CD4-positive, alpha-beta T cell treated with Interleukin-2 at 100 ng/mL for 4 hours (primary cell): ENCODE measurements around the gene C1QC.

Source experiments
- DNase-seq: peaks from one replicate; pipeline ENCODE4 v3.0.0-alpha.2; 2020; ENCODE audit warnings: low spot score

The C1QC gene

DNA sequence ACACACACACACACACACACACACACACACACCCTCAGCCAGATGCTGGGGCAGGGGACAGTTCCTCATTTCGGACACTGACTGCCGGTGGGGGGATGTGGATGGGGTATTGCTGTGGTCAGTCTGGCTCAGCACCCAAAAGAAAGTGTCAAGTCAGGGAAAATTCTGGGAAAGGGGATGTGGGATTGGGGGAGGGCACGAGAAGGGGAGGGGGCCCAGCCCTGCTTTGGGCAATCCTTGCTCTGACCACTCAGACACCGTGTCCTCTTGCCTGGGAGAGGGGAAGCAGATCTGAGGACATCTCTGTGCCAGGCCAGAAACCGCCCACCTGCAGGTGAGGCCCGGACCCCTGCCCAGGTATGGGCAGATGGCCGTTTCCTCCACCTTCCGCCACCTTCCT, at the start of gene C1QC:
C1QC (plus strand) TSS at position 253 of the 400 bp plus-strand sequence. CDS start 391 bp downstream, outside the sequence.
- DNase-seq, result no peak

DNA sequence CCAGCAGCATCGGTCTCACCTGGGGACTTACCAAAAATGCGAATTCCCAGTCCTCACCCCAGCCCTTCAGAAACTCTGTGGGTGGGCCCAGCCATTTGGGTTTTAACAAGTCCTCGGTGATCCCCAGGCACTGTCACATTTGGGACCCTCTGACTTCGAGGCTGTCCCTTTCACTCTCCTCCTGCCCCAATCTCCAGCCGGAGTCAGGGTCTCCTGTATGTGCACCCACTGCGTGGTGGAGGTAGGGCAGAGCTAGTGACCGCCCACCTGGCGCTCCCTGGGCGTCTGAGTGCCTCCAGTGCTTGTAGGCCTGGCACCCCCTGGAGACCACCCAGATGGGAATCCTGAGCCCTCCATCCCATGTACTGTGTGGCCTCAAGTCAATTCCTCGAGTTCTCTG, 49.0 kb upstream of the C1QC start:
- DNase-seq, result no peak

DNA sequence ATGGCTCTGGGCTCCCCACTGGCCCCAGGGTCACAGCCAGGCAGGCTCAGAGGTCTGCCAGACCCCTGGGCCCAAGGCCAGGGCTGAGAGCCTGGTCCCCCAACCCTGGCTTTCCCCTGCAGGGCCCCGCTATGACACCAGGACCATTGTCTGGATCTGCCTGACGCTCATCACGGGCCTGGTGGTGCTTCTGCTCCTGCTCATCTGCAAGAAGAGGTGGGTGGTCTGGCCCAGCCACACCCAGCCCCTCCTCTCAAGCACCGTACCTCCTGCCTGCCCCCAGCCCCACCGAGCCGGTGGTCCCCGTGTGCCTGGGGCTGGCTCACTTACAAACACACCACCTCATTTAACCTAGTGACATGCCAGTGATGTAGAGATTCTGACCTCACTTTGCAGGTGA, 48.3 kb upstream of the C1QC start:
- DNase-seq, result no peak

DNA sequence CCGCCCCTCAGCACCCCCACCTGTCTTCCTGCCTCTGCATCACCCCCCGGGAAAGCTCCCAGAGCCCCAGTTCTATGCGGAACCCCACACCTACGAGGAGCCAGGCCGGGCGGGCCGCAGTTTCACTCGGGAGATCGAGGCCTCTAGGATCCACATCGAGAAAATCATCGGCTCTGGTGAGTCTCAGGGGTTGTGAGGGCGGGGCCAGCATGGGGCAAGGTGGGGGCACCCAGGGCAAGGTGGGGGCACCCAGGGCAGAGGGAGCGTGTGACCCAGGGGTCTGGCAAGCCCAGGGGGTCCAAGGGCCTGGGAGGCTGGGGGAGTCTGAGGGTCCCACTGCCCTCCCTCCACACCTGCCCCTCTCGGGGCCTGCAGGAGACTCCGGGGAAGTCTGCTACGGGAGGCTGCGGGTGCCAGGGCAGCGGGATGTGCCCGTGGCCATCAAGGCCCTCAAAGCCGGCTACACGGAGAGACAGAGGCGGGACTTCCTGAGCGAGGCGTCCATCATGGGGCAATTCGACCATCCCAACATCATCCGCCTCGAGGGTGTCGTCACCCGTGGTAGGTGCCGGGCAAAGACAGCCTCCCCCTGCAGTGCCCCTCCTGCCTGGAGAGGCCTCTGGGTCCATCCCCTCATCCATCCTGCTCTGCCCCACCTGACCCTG, 46.0 kb upstream of the C1QC start:
- no peak for DNase-seq

DNA sequence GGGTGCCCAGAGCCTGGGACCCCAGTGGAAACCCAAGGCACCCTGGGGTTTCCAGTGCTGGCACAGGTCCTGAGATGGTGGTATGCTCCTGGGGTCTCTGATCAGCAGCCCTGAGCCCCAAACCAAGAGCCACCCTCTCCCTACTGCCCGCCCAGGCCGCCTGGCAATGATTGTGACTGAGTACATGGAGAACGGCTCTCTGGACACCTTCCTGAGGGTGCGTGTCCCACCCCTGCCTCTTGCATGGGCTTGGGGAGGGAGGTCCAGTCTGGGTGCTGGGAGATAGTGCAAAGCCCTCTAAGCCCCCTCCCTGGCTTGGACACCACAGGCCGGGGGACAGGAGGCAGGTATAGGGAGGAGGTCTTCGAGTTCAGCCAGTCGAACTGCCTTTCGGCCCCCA, 45.4 kb upstream of the C1QC start:
- no peak for DNase-seq

DNA sequence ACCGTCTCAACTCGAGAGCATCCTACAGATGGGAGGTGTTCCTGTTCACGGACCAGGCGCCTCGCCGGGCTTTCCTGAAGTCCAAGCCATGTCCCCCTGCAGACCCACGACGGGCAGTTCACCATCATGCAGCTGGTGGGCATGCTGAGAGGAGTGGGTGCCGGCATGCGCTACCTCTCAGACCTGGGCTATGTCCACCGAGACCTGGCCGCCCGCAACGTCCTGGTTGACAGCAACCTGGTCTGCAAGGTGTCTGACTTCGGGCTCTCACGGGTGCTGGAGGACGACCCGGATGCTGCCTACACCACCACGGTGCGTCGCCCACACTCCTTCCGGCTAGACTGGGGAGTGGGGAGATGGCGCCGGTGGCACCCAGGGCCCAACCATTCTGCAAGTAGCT, 44.7 kb upstream of the C1QC start:
- DNase-seq, result no peak

DNA sequence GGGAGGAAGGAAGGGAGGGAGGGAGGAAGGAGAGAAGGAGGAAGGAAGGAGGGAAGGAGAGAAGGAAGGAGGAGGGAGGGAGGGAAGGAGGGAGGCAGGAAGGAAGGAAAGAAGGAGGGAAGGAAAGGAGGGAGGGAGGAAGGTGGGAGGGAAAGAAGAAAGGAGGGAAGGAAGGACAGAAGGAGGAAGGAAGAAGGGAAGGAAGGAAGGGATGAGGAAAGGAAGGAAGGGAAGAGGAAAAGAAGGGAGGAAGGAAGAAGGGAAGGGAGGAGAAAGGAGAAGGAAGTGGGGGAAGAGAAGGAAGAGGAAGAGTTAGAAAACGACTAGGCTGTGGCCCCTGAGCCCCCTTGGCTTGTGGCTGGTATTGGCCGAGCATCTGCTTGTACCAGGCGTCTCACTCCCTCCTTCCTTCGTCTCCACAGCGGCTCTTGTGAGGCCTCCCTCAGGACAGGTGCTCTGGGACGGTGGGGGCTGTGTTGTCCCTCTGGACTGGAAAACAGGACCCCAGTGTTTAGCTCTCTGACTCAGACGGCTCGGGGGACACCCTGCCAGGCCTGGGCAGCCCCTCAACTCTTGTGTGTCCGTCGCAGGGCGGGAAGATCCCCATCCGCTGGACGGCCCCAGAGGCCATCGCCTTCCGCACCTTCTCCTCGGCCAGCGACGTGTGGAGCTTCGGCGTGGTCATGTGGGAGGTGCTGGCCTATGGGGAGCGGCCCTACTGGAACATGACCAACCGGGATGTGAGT, 43.2 kb upstream of the C1QC start:
- DNase-seq, result no peak

DNA sequence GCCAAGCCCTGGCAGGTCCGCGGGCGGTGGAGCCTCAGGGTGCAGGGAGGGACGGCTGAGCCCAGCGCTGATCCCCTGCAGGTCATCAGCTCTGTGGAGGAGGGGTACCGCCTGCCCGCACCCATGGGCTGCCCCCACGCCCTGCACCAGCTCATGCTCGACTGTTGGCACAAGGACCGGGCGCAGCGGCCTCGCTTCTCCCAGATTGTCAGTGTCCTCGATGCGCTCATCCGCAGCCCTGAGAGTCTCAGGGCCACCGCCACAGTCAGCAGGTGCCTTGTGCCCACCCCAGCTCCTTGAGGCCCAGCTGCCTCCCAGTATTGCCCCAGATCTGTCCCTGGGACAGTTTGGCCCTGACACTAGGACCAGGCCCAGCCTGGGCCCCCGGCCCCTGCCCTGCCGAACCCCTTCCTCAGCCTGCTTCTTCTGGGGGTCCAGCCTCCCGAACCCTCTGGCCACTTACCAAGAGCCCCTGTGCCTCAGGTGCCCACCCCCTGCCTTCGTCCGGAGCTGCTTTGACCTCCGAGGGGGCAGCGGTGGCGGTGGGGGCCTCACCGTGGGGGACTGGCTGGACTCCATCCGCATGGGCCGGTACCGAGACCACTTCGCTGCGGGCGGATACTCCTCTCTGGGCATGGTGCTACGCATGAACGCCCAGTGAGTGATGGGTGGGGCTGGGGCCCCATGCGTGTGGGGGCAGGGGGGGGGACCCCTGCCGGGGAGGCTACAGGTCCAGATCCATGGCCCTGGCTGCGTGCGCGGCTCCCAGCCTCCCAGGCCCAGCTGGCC, 42.4 kb upstream of the C1QC start:
- DNase-seq, result no peak

DNA sequence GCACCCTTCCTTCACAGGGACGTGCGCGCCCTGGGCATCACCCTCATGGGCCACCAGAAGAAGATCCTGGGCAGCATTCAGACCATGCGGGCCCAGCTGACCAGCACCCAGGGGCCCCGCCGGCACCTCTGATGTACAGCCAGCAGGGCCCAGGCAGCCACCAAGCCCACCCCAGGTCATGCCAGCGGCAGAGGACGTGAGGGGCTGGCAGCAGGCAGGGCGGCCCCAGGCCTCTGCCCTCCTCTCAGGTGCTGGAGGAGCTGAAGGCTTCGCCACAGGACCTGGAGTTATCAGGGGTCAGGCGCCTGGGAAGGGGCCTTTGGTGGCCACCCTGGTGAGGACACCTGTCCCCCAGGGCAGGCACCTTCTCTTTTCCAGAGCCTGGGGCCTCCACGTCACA, 41.8 kb upstream of the C1QC start:
- DNase-seq, result no peak

DNA sequence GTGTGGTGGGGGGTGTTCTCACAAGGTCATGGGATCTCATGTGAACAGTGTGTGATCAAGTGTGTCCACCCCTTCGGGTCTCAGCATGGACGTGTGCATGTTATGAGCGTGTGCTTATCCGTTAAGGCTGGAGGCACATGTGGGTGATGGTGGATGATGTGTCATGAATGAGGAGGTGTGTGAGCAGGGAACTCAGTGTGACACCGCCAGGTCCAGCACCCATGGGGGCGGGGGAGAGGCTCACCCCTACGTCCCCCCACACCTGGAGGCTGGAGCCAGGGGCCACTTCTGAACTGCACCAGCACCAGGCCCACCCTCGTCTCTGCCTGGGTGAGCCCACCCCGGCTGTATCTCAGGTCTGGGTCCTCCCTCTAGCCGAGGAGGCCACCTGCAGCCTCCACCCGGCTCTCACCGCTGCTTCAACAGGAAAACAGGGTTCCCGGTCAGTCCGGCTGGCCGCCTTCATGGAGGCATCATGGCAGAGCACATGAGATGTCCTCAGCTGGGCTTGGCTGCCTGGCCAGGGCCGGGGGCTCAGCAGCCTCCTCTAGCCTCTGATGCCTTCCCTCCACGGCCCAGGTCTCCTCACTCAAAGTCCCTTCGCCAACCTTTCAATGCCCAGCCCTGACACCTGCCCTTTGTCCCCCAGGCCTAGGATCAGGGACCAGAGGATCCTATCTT, 41.2 kb upstream of the C1QC start:
- no peak for DNase-seq

DNA sequence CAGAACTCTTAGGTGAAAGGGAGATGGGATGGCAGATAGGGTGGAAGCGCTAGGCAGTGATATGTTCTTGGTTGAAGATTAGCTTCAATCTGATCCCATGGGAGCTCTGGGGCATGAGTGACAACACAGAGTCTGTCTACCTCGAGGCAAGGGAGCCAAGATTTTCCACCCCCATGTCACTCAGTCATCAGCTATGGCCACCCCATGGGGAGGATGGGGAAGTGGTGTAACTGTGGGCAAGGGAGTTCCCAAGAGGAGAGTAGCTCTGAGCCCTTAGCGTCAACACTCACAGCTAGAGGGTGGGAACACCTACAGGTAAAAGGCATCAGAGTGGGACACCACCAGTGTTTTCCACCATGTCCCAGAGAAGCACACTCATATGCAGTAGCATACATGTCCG, 37.3 kb upstream of the C1QC start:
- no peak for DNase-seq

DNA sequence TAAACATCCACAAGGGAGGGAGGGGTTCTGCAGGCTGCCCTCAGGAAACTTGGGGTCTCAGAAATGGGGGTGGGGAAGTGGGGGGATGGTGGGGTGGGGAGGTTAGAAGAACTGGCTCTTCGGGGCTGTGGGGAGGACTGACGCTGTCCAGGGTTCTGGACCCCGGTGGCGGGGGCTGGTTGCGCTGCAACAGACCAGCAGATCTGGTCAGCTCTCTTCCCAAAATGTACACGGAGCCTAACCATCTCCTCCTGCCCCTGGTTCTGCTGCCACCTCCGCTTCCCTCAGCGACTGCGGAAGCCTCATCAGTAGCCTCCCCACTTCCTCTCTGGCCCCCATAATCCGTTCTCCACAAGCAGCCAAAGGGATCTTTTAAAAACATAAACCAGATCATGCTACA, 36.3 kb upstream of the C1QC start:
- DNase-seq, result no peak

DNA sequence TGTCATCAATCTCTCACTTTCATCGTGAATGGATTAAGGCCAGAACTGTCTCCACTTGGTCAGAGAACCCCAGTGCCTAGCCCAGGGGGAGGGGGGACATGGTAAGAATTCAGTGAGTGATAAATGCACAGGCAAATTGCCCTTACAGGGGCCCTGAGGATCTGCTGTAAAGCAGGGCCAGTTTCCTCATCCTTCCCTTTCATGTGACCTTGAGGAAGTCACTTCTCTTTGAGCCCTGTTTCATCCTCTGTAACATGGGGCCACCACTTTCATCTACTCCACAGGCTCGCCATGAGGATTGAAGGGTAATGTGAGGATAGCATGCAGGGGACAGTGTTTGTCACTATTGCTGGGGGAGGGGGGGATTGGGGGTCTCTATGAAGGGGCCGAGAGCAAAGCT, 35.1 kb upstream of the C1QC start:
- DNase-seq, result no peak

DNA sequence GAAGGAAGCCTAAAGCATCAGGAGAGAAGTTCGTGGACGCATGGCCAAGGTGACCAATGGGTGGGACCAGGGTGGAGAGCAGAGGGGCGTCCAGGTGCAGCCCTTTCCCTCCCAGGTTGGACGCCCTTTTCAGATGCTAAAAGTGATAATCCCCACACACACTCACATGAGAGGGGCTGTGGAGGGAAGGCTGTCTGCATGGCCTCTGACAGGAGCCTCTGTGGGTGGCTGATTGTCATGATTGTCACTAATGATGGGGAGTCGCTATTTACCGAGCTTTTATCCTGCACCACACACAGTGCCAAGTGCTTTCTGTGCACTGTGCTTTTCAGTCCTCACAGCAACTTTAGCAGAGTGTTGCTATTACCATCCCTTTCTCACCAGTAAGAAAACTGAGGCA, 34.1 kb upstream of the C1QC start:
- DNase-seq, result no peak

DNA sequence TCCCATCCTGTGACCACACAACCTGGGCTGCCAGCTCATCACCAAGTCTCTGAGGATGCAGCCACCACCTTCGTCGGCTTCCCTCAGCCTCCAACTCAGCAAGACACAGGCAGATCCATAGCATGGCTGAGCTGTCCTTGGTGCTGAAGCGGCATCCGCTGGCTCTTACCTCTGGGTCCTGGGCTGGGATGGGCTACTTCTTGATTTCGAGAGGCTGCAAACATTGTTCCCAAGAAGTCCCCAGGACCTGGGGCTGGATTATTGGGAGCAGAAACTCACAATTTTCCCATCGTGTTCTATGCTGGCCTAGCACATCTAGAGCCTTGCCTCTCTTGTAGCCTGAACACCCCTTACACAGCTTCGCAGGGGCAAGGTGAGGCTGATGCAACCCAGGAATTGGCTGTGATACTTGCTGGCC, 31.9 kb upstream of the C1QC start:
- no peak for DNase-seq

DNA sequence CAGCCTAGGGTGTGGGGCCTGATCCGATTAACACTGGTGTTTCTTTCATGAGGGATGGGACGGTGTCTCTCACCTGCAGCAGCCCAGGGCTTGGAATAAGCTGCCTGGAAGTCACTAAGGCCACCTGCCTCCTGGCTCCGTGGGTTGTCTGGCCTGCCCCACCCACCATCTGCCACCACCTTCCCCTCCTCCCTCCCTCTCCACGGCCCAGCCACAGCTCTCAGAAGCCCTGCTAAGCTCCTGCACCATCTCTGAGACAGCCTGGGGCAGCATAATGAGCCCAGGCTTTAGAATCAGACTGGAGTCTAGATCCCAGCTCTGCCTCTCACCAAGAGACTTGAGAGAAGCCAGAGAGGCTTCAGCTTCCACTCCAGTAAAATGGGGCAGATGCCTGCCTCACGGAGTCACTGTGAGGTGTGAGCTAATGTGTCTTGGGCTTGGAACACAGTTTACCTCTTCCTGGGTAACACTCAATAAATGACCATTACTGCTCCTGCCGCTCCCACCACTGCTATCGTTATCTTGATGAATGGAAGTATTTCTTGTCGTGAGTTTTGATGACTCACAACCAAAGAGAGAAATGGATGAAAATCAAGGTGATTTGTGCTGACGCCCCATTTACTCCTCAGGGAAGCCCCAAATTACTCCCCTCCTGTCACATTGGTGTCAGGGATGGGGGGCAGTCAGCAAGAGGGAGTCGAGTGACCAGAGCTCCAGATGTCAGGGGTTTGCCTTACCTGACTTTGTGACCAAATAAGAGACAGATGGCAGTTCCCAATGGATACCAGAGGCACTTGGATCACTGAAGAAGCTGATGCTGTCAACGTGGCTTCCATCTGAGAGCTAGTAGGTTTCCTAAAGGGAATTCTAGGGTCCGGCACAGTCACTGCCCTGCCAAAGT, 30.5 kb upstream of the C1QC start:
- DNase-seq, result no peak

DNA sequence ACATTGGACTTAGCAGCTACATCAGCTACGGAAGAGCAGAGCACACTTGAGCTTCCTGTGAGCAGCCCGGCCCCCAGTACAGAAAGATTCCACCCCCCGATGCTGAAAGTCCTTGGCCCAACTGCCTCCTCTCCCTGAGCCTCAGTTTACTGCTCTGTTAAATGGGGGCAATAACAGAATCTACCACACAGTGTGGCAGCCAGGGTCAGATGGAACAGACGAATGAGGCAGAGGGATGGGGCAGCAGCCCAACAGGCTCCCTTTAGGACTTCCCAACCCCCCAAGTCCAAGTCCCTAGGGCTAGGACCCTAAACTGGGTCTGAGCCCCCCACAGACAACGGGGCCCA, 29.9 kb upstream of the C1QC start:
- no peak for DNase-seq

DNA sequence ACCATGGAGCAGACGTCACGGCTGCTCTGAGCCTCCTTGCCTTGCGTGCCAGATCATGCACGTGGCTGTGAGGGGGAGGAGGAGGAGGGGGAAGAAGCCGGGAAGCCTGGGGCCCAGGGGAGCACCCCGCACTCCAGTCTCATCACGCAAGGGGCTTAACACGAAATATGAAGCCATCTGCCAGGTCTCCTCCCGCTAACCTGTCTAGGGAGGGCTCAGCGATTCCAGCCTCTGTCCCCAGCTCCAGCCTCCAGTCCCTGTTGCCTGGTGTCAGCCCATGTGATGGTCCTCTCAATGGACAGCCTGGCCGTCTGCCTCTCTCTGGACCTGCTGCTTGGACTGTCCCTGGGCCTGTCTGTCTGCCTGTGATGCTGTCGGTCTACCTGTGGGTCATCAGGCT, 29.5 kb upstream of the C1QC start:
- DNase-seq, result no peak

DNA sequence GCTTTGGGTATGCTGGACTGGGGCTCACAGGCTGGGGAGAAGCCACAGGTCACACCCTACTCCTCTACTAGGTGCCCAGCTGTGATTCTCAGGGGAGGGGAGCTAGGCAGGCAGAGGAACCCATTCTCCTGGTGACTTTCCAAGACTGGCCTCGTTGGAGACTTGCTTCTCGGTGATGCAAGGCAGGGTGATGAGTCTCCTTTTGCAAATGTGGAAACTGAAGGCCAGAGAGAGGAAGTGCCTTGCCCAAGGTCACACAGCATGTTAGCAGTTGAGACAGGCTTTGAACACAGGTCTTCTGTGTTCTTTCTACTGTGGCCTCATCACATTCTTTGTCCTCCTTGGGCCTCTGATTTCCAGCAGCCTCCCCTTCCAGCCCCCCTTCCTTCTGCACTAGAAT, 27.5 kb upstream of the C1QC start:
- no peak for DNase-seq

DNA sequence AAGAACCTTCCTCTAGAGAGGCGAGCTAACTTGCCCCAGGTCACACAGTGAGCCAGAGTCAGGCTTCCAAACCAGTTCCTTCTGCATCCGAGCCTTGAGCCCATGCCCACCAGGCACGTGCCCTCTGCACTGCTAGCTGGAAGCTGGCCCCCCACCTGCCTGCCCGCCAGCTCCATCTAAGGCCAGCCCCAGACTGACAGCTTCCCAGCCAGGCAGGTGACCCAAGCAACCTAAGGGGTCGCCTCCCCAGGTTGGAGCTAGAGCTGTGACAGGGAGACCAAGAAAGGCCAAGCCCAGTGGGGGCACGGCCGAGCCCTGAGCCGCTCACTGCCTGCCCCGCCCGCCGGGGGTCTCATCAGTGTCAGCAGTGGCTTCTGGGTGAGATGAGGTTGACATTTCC, 26.9 kb upstream of the C1QC start:
- no peak for DNase-seq

DNA sequence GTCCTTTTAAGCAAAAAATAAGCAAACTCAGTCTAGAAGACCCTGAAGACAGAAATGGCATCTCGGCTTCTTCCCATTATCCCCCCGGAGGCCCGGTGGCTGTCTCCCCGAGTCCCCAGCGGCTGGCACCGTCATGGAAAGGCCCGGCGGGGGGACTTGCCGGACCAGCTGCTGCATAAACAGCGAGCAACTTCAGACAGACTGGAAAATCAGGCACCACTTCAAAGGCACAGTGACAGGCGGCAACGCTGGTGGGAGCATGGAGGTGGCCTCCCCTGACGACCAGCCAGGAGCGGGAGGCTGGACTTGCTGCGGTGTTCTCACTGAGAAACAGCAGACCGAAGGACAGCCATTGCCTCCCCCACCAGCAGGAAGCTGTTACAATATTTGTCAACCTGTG, 25.4 kb upstream of the C1QC start:
- DNase-seq, result no peak

DNA sequence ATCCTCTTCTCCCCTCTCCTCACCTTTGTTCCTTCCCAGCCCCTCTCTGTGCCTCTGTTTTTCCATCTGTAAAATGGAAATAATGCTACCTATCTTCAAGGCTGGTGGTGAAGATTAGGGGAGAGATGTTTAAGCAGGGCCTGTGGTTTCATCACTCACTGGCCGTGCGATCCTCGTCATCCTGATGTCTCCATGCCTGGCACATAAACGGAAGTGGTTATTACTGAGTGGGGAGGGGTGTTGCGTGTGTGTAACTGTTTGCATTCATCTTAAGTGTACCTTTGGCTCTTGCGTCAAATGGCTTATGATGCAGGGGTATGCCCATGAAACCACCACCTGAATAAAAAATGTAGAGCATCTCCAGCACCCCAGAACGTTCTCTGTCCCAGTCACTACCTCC, 24.2 kb upstream of the C1QC start:
- DNase-seq, result no peak
